GM12878 (cell line): ENCODE data around the gene ZDHHC14. TPM values are rescaled to one million over a fixed set of nuclear protein-coding genes. Genes with fewer than 3 reads are reported as not detected.

Experiments used
- ATAC-seq: fragments of 200-7000 bp; cut with Tn5 transposase; 3 replicates; pipeline ENCODE4 v1.9.1; 2020; ENCODE audit warnings: mild to moderate bottlenecking, moderate library complexity
- BruUV-seq: library from RNA; stranded (reverse); fragments of 400-500 nt; replicated peaks from 2 replicates; lab custom pipeline; 2021; lab: Mats Ljungman, UMichigan
- CTCF ChIA-PET: fragments of 300-600 bp; sonication (Branson Sonifier 250); formaldehyde crosslinking; extraction: SDS; loops from one replicate; lab custom pipeline; 2021; ENCODE audit warnings: inconsistent platforms; lab: Yijun Ruan, JAX
- POLR2A ChIA-PET: fragments of 350-600 bp; formaldehyde crosslinking; extraction: SDS; loops from one replicate; lab custom pipeline; 2021; ENCODE audit warnings: inconsistent platforms; lab: Charles Lee
- RAD21 ChIA-PET: fragments of 300-600 bp; sonication (Branson Sonifier 250); formaldehyde crosslinking; loops from one replicate; lab custom pipeline; 2023; ENCODE audit warnings: antibody characterized with exemption; ENCODE audit not compliant: unreplicated experiment; lab: Charles Lee
- SMC1A ChIA-PET: fragments of 300-600 bp; sonication (Branson Sonifier 250); formaldehyde crosslinking; loops from one replicate; lab custom pipeline; 2023; ENCODE audit not compliant: unreplicated experiment, uncharacterized antibody; lab: Charles Lee
- DNase-seq: peaks from one replicate; pipeline ENCODE4 v3.0.0-alpha.2; 2011; ENCODE audit warnings: low read depth, low spot score
- FAIRE-seq: peaks from 3 replicates; lab custom pipeline; 2011; peaks lifted over from hg19 to GRCh38; lab: Jason Lieb, UNC
- H2AFZ ChIP-seq: 2 replicates; pipeline ENCODE4 v1.6.0; 2011; ENCODE audit warnings: low read depth, low read length, control low read depth; ENCODE audit not compliant: control insufficient read depth
- H3K27ac ChIP-seq: 2 replicates; pipeline ENCODE4 v1.5.1; 2011; ENCODE audit warnings: control low read depth; ENCODE audit not compliant: control insufficient read depth, insufficient read depth
- H3K27me3 ChIP-seq, 2 experiments: replicated peaks in 1 of 2; 2 replicates each; pipeline versions ENCODE4 v1.6.0 to v1.6.1; 2011; ENCODE audit warnings: low read length in 1 of 2; ENCODE audit not compliant: control insufficient read depth in 2 of 2, insufficient read depth in 2 of 2
- H3K36me3 ChIP-seq, 2 experiments: 2 replicates each; pipeline ENCODE4 v1.5.1; 2011; ENCODE audit warnings: low read length in 1 of 2; ENCODE audit not compliant: control insufficient read depth in 2 of 2, insufficient read depth in 2 of 2
- H3K4me1 ChIP-seq: 2 replicates; pipeline ENCODE4 v1.6.1; 2011; ENCODE audit warnings: mild to moderate bottlenecking, low read length, moderate library complexity, mixed read lengths; ENCODE audit not compliant: control insufficient read depth, insufficient read depth
- H3K4me2 ChIP-seq: 2 replicates; pipeline ENCODE4 v1.6.0; 2011; ENCODE audit warnings: control low read depth; ENCODE audit not compliant: control insufficient read depth, insufficient read depth
- H3K4me3 ChIP-seq: fragments of 200-600 bp; sonication (generic); 2 replicates; pipeline ENCODE4 v1.5.1; 2016
- H3K79me2 ChIP-seq: 2 replicates; pipeline ENCODE4 v1.6.0; 2011; ENCODE audit warnings: low read length; ENCODE audit not compliant: control insufficient read depth, insufficient read depth
- H3K9ac ChIP-seq: 2 replicates; pipeline ENCODE4 v1.8.0; 2011; ENCODE audit warnings: low read length, control low read depth, mixed read lengths; ENCODE audit not compliant: control insufficient read depth, insufficient read depth
- H3K9me3 ChIP-seq: replicated peaks from 3 replicates; pipeline ENCODE4 v1.5.1; 2011; ENCODE audit warnings: mild to moderate bottlenecking, low read length; ENCODE audit not compliant: control insufficient read depth, insufficient read depth
- H4K20me1 ChIP-seq: 2 replicates; pipeline ENCODE4 v1.6.0; 2011; ENCODE audit not compliant: control insufficient read depth, insufficient read depth
- SPI1 ChIP-seq: IDR thresholded peaks from 2 replicates; pipeline ENCODE4 v1.6.1; 2011; ENCODE audit warnings: low read depth, mild to moderate bottlenecking, low read length, moderate library complexity, borderline replicate concordance; ENCODE audit not compliant: insufficient read depth
- ZNF217 ChIP-seq: fragments of 450-650 bp; IDR thresholded peaks from 2 replicates; pipeline ENCODE4 v1.6.1; 2017; ENCODE audit warnings: antibody characterized with exemption, mild to moderate bottlenecking
- WGBS: methylation state at CpG from one replicate; pipeline ENCODE4 v1.1.6; 2016; ENCODE audit warnings: low lambda C conversion rate; ENCODE audit not compliant: insufficient replicate concordance, insufficient coverage; ENCODE audit errors: missing lambda C conversion rate; 5-methylcytosine and 5-hydroxymethylcytosine counted together
- in situ Hi-C: fragments of 300-500 bp; cut with MboI; formaldehyde crosslinking; loops from 9 replicates; pipeline ENCODE4 v1.14.3; 2018; ENCODE audit warnings: mixed read lengths
- intact Hi-C: fragments of 100-400 bp; cut with micrococcal nuclease; formaldehyde crosslinking; loops from one replicate; pipeline ENCODE4 v1.14.2; 2022; ENCODE audit not compliant: unreplicated experiment
- polyA plus RNA-seq, 11 experiments: library from polyadenylated mRNA; depleted of rRNA in 4 of 11; unstranded in 6 of 11; stranded (reverse) in 5 of 11; fragments of >200 nt; fragmentation: Nextera tagmentation in 4 of 11; fragmentation: Illumina TruSeq in 1 of 11; extraction: Ambion mirVana in 4 of 11; extraction: Trizol in 1 of 11; gene quantifications; 1 replicate in 1 of 11; 2 replicates in 10 of 11; pipeline versions ENCODE4 v1.2.1 to v1.2.3, GENCODE V29; 2011 to 2016; ENCODE audit warnings: inconsistent platforms in 2 of 11, missing spikeins in 2 of 11, low read depth in 1 of 11
- total RNA-seq, 4 experiments: library from RNA; depleted of rRNA in 3 of 4; stranded (reverse); fragments of >200 nt in 3 of 4; fragmentation: Illumina TruSeq in 1 of 4; extraction: Trizol in 1 of 4; gene quantifications; 2 replicates each; pipeline versions ENCODE4 v1.2.1 to v1.2.3, GENCODE V29; 2013 to 2021
- TF ChIP-seq, protein P1 (sequence below): IDR thresholded peaks from 2 replicates; pipeline ENCODE4 v1.6.1; 2012; ENCODE audit warnings: mild to moderate bottlenecking, low read depth, low read length
- TF ChIP-seq, protein P2 (sequence below): fragments of 450-650 bp; formaldehyde crosslinking; IDR thresholded peaks from 2 replicates; pipeline ENCODE4 v1.4.0; 2020; ENCODE audit warnings: mild to moderate bottlenecking, moderate library complexity
- TF ChIP-seq, protein P3 (sequence below): fragments of 450-650 bp; IDR thresholded peaks from 2 replicates; pipeline ENCODE4 v1.6.1; 2016; ENCODE audit warnings: mild to moderate bottlenecking

ZDHHC14 gene
- total and polyA plus RNA-seq, 10 of the 15 experiments (the other 5 are each of a cell fraction or from before 2014, with no cell fraction given) = 0.15 to 16.0 (median 0.76) TPM; not detected in 1

DNA sequence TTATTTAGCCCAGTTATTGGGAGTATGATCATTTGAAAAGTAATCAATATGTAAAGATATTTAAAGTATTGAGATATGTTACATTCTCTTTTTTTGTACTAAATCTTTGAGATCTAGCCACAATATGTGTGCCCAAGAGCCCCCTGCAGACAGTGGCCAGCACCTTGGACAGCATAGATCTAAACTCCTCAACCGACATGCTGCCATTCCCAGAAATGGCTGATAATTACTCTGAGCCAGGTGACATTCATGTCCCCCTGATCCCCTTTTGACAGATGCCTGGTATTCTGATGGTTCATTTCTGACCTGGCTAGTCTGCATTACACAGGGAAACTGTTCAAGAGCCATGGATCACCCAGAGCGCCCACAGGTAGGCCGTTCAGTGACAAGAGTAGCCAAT lies 177.1 kb downstream of the ZDHHC14 start:
- H2AFZ ChIP-seq = no peak overlapping the region
- RAD21 ChIA-PET = interaction anchor here (1.0 to 9.6 kb wide), 9 partner anchors 12 to 235 kb away, joined by 3 to 350 read pairs (median 5); partner anchors contain the start of gene TMEM242
- no peaks in the 10 kb centered on the region for H3K79me2 ChIP-seq
- no peak overlapping the region for H3K4me2 ChIP-seq
- CTCF ChIA-PET = interaction anchor here (1.0 to 2.2 kb wide), 10 partner anchors 12 to 235 kb away, joined by 3 to 20 read pairs (median 6); partner anchors contain the start of gene TMEM242
- no peaks in the 10 kb centered on the region for H3K27me3 ChIP-seq
- no peak for FAIRE-seq
- no peak overlapping the region for H3K9ac ChIP-seq
- intact Hi-C loops = no loop called here
- H4K20me1 ChIP-seq = no peaks in the 10 kb centered on the region
- H3K4me1 ChIP-seq = peaks cover 63% of the 10 kb centered on the region
- TF ChIP-seq SPI1 (no peak), ZNF217 (0 out of 2 replicates have a peak, but pooled peaks have one; percentile 1)
- TF ChIP-seq, protein P1, sequence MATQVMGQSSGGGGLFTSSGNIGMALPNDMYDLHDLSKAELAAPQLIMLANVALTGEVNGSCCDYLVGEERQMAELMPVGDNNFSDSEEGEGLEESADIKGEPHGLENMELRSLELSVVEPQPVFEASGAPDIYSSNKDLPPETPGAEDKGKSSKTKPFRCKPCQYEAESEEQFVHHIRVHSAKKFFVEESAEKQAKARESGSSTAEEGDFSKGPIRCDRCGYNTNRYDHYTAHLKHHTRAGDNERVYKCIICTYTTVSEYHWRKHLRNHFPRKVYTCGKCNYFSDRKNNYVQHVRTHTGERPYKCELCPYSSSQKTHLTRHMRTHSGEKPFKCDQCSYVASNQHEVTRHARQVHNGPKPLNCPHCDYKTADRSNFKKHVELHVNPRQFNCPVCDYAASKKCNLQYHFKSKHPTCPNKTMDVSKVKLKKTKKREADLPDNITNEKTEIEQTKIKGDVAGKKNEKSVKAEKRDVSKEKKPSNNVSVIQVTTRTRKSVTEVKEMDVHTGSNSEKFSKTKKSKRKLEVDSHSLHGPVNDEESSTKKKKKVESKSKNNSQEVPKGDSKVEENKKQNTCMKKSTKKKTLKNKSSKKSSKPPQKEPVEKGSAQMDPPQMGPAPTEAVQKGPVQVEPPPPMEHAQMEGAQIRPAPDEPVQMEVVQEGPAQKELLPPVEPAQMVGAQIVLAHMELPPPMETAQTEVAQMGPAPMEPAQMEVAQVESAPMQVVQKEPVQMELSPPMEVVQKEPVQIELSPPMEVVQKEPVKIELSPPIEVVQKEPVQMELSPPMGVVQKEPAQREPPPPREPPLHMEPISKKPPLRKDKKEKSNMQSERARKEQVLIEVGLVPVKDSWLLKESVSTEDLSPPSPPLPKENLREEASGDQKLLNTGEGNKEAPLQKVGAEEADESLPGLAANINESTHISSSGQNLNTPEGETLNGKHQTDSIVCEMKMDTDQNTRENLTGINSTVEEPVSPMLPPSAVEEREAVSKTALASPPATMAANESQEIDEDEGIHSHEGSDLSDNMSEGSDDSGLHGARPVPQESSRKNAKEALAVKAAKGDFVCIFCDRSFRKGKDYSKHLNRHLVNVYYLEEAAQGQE = peak; percentile 88
- TF ChIP-seq, protein P2, sequence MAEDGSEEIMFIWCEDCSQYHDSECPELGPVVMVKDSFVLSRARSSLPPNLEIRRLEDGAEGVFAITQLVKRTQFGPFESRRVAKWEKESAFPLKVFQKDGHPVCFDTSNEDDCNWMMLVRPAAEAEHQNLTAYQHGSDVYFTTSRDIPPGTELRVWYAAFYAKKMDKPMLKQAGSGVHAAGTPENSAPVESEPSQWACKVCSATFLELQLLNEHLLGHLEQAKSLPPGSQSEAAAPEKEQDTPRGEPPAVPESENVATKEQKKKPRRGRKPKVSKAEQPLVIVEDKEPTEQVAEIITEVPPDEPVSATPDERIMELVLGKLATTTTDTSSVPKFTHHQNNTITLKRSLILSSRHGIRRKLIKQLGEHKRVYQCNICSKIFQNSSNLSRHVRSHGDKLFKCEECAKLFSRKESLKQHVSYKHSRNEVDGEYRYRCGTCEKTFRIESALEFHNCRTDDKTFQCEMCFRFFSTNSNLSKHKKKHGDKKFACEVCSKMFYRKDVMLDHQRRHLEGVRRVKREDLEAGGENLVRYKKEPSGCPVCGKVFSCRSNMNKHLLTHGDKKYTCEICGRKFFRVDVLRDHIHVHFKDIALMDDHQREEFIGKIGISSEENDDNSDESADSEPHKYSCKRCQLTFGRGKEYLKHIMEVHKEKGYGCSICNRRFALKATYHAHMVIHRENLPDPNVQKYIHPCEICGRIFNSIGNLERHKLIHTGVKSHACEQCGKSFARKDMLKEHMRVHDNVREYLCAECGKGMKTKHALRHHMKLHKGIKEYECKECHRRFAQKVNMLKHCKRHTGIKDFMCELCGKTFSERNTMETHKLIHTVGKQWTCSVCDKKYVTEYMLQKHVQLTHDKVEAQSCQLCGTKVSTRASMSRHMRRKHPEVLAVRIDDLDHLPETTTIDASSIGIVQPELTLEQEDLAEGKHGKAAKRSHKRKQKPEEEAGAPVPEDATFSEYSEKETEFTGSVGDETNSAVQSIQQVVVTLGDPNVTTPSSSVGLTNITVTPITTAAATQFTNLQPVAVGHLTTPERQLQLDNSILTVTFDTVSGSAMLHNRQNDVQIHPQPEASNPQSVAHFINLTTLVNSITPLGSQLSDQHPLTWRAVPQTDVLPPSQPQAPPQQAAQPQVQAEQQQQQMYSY (CRISPR knock-in tag) = no peak
- TF ChIP-seq, protein P3, sequence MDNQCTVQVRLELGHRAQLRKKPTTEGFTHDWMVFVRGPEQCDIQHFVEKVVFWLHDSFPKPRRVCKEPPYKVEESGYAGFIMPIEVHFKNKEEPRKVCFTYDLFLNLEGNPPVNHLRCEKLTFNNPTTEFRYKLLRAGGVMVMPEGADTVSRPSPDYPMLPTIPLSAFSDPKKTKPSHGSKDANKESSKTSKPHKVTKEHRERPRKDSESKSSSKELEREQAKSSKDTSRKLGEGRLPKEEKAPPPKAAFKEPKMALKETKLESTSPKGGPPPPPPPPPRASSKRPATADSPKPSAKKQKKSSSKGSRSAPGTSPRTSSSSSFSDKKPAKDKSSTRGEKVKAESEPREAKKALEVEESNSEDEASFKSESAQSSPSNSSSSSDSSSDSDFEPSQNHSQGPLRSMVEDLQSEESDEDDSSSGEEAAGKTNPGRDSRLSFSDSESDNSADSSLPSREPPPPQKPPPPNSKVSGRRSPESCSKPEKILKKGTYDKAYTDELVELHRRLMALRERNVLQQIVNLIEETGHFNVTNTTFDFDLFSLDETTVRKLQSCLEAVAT = peak; percentile 88
- 61% methylated on average over 3 of the region's 3 CpGs for WGBS
- peaks cover 0 to under 1% of the 10 kb centered on the region in 2 experiments; a peak in 1 of 4 replicates for H3K36me3 ChIP-seq
- H3K9me3 ChIP-seq = peaks cover 2% of the 10 kb centered on the region; the same call in 2 of the 3 replicates
- POLR2A ChIA-PET = interaction anchor here (0.8 to 11.0 kb wide), 7 partner anchors 12 to 235 kb away, joined by 3 to 170 read pairs (median 4); no protein-coding TSS in a partner anchor
- H3K4me3 ChIP-seq = no peak overlapping the region
- H3K27ac ChIP-seq = no peak overlapping the region
- no peak for DNase-seq
- BruUV-seq = TSS peak; percentile 65
- in situ Hi-C loops = no loop called here
- ATAC-seq = no peak
- SMC1A ChIA-PET = interaction anchor here (0.8 to 17.5 kb wide), 16 partner anchors 9 to 243 kb away, joined by 3 to 431 read pairs (median 8); partner anchors contain the start of gene TMEM242
